Nephron (organoid): ENCODE data around the gene DUSP28.

ENCODE experiments used
- H3K27ac Mint-ChIP-seq, 3 experiments: 2 replicates each; pipeline ENCODE4 v1.8.0; 2020; ENCODE audit warnings: mixed read lengths in 3 of 3, mild to moderate bottlenecking in 2 of 3, moderate library complexity in 1 of 3
- H3K27me3 Mint-ChIP-seq: 2 replicates; pipeline ENCODE4 v1.8.0; 2021; ENCODE audit warnings: low read depth, mild to moderate bottlenecking, moderate library complexity, mixed read lengths
- H3K36me3 Mint-ChIP-seq: 2 replicates; pipeline ENCODE4 v1.8.0; 2020; ENCODE audit warnings: low read depth, mixed read lengths
- H3K4me1 Mint-ChIP-seq: 2 replicates; pipeline ENCODE4 v1.8.0; 2020; ENCODE audit warnings: mixed read lengths
- H3K4me3 Mint-ChIP-seq, 3 experiments: 2 replicates each; pipeline ENCODE4 v1.8.0; 2020; ENCODE audit warnings: mild to moderate bottlenecking in 3 of 3, mixed read lengths in 3 of 3, moderate library complexity in 2 of 3
- H3K9me3 Mint-ChIP-seq: 2 replicates; pipeline ENCODE4 v1.8.0; 2020; ENCODE audit warnings: mixed read lengths
- CTCF ChIP-seq, 3 experiments: fragments of 200-600 bp; sonication (generic); IDR thresholded peaks; one replicate each; pipeline ENCODE4 v1.5.0; 2021; ENCODE audit warnings: antibody characterized with exemption in 3 of 3; ENCODE audit not compliant: unreplicated experiment in 3 of 3

DUSP28 gene

GRCh38 chr2:240576036-240576435, 15.9 kb downstream of the DUSP28 start:
- no peaks in the 10 kb centered on the region for H3K9me3 Mint-ChIP-seq
- no peaks in the 10 kb centered on the region for H3K27me3 Mint-ChIP-seq

GRCh38 chr2:240576436-240577205, 16.5 kb downstream of the DUSP28 start:
- no peak for TF ChIP-seq CTCF (IDR thresholded peaks at IDR 0.05; ENCODE audit: unreplicated experiment in 3 of 3)
- Mint-ChIP-seq H3K27me3 (no peaks in the 10 kb centered on the region), H3K36me3 (peaks cover 18% of the 10 kb centered on the region), H3K27ac (no peak overlapping the region), H3K9me3 (no peaks in the 10 kb centered on the region), H3K4me3 (no peak overlapping the region), H3K4me1 (no peaks in the 10 kb centered on the region)

More at GRCh38 chr2:240576036-240576435, 15.9 kb downstream of the DUSP28 start:
- no peaks in the 10 kb centered on the region for H3K4me1 Mint-ChIP-seq
- H3K36me3 Mint-ChIP-seq: peaks cover 12% of the 10 kb centered on the region
- TF ChIP-seq CTCF (IDR thresholded peaks at IDR 0.05; ENCODE audit: unreplicated experiment in 3 of 3): no peak
- H3K4me3 Mint-ChIP-seq: no peak overlapping the region
- no peak overlapping the region for H3K27ac Mint-ChIP-seq

GRCh38 chr2:240577281-240578109, 17.3 kb downstream of the DUSP28 start:
- Mint-ChIP-seq H3K4me3 (no peak overlapping the region), H3K36me3 (peaks cover 27% of the 10 kb centered on the region), H3K4me1 (peaks cover 5% of the 10 kb centered on the region), H3K27ac (no peak overlapping the region), H3K9me3 (no peaks in the 10 kb centered on the region), H3K27me3 (no peaks in the 10 kb centered on the region)
- no peak for TF ChIP-seq CTCF (IDR thresholded peaks at IDR 0.05; ENCODE audit: unreplicated experiment in 3 of 3)

- Mint-ChIP-seq H3K27ac (no peak overlapping the region), H3K4me3 (no peak overlapping the region), H3K36me3 (peaks cover 31% of the 10 kb centered on the region), H3K27me3 (no peaks in the 10 kb centered on the region), H3K4me1 (peaks cover 7% of the 10 kb centered on the region), H3K9me3 (no peaks in the 10 kb centered on the region)
- no peak for TF ChIP-seq CTCF (IDR thresholded peaks at IDR 0.05; ENCODE audit: unreplicated experiment in 3 of 3)
Measured at GRCh38 chr2:240578110-240578450, 17.9 kb downstream of the DUSP28 start.

- peaks cover 7% of the 10 kb centered on the region for H3K4me1 Mint-ChIP-seq
- H3K36me3 Mint-ChIP-seq: peaks cover 31% of the 10 kb centered on the region
- H3K27me3 Mint-ChIP-seq: no peaks in the 10 kb centered on the region
- H3K4me3 Mint-ChIP-seq: no peak overlapping the region
- no peak overlapping the region for H3K27ac Mint-ChIP-seq
- H3K9me3 Mint-ChIP-seq: no peaks in the 10 kb centered on the region
- TF ChIP-seq CTCF (IDR thresholded peaks at IDR 0.05; ENCODE audit: unreplicated experiment in 3 of 3): no peak
Measured at GRCh38 chr2:240578488-240578887, 18.3 kb downstream of the DUSP28 start.
